Neural cell (in vitro differentiated cells): ENCODE data around the gene OAS3.

Experiments used
- EP300 ChIP-seq: fragments of 450-650 bp; conservative IDR thresholded peaks from 2 replicates; pipeline ENCODE4 v1.6.1; 2014; ENCODE audit warnings: antibody characterized with exemption, mild to moderate bottlenecking, moderate library complexity; ENCODE audit not compliant: poor library complexity, severe bottlenecking
- EZH2 ChIP-seq: fragments of 200-600, 300-800 bp; shearing (Covaris generic), sonication (generic); IDR thresholded peaks from 2 replicates; pipeline ENCODE4 v1.6.1; 2014; ENCODE audit warnings: antibody characterized with exemption, low read length, borderline replicate concordance, mild to moderate bottlenecking; ENCODE audit not compliant: insufficient read depth, poor library complexity, severe bottlenecking
- POLR2AphosphoS5 ChIP-seq: IDR thresholded peaks from 2 replicates; pipeline ENCODE4 v1.6.1; 2012
- RAD21 ChIP-seq: fragments of 450-650 bp; conservative IDR thresholded peaks from 2 replicates; pipeline ENCODE4 v1.6.1; 2014; ENCODE audit warnings: antibody characterized with exemption, mild to moderate bottlenecking, moderate library complexity
- SMC3 ChIP-seq: fragments of 450-650 bp; conservative IDR thresholded peaks from 2 replicates; pipeline ENCODE4 v1.6.1; 2014; ENCODE audit warnings: antibody characterized with exemption, mild to moderate bottlenecking, moderate library complexity; ENCODE audit not compliant: poor library complexity
- TAF1 ChIP-seq: IDR thresholded peaks from 2 replicates; pipeline ENCODE4 v1.6.1; 2012; ENCODE audit warnings: low read depth
- TF ChIP-seq, protein P1 (sequence below): IDR thresholded peaks from 2 replicates; pipeline ENCODE4 v1.6.1; 2012; ENCODE audit warnings: borderline replicate concordance
- TF ChIP-seq, protein P2 (sequence below): fragments of 450-650 bp; IDR thresholded peaks from 2 replicates; pipeline ENCODE4 v1.5.1; 2014; ENCODE audit warnings: antibody characterized with exemption, mild to moderate bottlenecking, moderate library complexity; ENCODE audit not compliant: poor library complexity, severe bottlenecking

DNA sequence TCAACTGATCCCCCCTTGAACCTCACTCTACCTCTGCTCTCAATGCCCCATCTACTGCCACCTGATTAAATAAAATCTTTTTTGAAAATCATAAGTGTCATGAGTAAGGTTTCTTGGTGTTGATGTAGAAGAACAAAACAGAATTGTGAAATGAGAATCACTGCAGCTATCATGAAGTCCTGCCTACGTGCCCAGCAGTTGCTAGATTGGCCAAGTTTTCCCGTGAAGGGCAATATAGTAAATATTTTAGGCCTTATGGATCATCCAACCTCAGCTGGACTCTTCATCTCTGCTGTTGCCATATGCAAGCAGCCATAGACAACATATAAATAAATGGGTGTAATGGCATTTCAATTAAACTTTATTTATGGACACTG, 5.2 kb upstream of the OAS3 start:
- TF ChIP-seq, protein P1, sequence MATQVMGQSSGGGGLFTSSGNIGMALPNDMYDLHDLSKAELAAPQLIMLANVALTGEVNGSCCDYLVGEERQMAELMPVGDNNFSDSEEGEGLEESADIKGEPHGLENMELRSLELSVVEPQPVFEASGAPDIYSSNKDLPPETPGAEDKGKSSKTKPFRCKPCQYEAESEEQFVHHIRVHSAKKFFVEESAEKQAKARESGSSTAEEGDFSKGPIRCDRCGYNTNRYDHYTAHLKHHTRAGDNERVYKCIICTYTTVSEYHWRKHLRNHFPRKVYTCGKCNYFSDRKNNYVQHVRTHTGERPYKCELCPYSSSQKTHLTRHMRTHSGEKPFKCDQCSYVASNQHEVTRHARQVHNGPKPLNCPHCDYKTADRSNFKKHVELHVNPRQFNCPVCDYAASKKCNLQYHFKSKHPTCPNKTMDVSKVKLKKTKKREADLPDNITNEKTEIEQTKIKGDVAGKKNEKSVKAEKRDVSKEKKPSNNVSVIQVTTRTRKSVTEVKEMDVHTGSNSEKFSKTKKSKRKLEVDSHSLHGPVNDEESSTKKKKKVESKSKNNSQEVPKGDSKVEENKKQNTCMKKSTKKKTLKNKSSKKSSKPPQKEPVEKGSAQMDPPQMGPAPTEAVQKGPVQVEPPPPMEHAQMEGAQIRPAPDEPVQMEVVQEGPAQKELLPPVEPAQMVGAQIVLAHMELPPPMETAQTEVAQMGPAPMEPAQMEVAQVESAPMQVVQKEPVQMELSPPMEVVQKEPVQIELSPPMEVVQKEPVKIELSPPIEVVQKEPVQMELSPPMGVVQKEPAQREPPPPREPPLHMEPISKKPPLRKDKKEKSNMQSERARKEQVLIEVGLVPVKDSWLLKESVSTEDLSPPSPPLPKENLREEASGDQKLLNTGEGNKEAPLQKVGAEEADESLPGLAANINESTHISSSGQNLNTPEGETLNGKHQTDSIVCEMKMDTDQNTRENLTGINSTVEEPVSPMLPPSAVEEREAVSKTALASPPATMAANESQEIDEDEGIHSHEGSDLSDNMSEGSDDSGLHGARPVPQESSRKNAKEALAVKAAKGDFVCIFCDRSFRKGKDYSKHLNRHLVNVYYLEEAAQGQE: no peak
- TF ChIP-seq, protein P2, sequence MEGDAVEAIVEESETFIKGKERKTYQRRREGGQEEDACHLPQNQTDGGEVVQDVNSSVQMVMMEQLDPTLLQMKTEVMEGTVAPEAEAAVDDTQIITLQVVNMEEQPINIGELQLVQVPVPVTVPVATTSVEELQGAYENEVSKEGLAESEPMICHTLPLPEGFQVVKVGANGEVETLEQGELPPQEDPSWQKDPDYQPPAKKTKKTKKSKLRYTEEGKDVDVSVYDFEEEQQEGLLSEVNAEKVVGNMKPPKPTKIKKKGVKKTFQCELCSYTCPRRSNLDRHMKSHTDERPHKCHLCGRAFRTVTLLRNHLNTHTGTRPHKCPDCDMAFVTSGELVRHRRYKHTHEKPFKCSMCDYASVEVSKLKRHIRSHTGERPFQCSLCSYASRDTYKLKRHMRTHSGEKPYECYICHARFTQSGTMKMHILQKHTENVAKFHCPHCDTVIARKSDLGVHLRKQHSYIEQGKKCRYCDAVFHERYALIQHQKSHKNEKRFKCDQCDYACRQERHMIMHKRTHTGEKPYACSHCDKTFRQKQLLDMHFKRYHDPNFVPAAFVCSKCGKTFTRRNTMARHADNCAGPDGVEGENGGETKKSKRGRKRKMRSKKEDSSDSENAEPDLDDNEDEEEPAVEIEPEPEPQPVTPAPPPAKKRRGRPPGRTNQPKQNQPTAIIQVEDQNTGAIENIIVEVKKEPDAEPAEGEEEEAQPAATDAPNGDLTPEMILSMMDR: no peak
- no peak for TF ChIP-seq SMC3
- no peak for TF ChIP-seq EZH2
- TF ChIP-seq POLR2AphosphoS5: no peak
- no peak for TF ChIP-seq RAD21
- no peak for TF ChIP-seq EP300
- no peak for TF ChIP-seq TAF1
